Prostate gland (tissue), 2 donors: Measurements from ENCODE around the gene NAA60. TPM values are rescaled to one million over a fixed set of nuclear protein-coding genes. Genes with fewer than 3 reads are reported as not detected.

Source experiments
- DNase-seq: peaks from one replicate; pipeline ENCODE4 v3.0.0-alpha.2; 2019; ENCODE audit warnings: low spot score
- H3K27ac ChIP-seq, 2 donors: fragments of 200-600 bp; sonication (generic); 2 replicates each; pipeline ENCODE4 v1.5.1; 2017 to 2019
- H3K27me3 ChIP-seq: fragments of 200-600 bp; sonication (generic); replicated peaks from 2 replicates; pipeline ENCODE4 v1.5.1; 2019; ENCODE audit not compliant: insufficient read depth
- H3K36me3 ChIP-seq, 2 donors: fragments of 200-600 bp; sonication (generic); 1 replicate in 1 of 2; 2 replicates in 1 of 2; pipeline versions ENCODE4 v1.5.1 to v1.8.1; 2017 to 2019
- H3K4me1 ChIP-seq: fragments of 200-600 bp; sonication (generic); replicated peaks from 2 replicates; pipeline ENCODE4 v1.5.1; 2019
- H3K4me3 ChIP-seq, 2 donors: fragments of 200-600 bp; sonication (generic); 2 replicates each; pipeline ENCODE4 v1.5.1; 2017 to 2019
- H3K9me3 ChIP-seq: fragments of 200-600 bp; sonication (generic); 2 replicates; pipeline ENCODE4 v1.5.1; 2017
- CTCF ChIP-seq, 4 experiments: fragments of 200-600 bp in 2 of 4; fragments of 450-650 bp in 2 of 4; sonication (generic) in 2 of 4; IDR thresholded peaks; 1 replicate in 3 of 4; 2 replicates in 1 of 4; pipeline ENCODE4 v1.5.1; 2016 to 2019; ENCODE audit warnings: antibody characterized with exemption in 4 of 4, mild to moderate bottlenecking in 2 of 4, moderate library complexity in 2 of 4
- POLR2A ChIP-seq: fragments of 450-650 bp; IDR thresholded peaks from one replicate; pipeline ENCODE4 v1.6.1; 2016; ENCODE audit warnings: antibody characterized with exemption, mild to moderate bottlenecking
- POLR2AphosphoS5 ChIP-seq: sonication (generic); formaldehyde crosslinking; IDR thresholded peaks from one replicate; pipeline ENCODE4 v1.6.1; 2017; ENCODE audit warnings: antibody characterized with exemption
- WGBS: methylation state at CpG from one replicate; pipeline ENCODE4 v1.1.5; 2018; 5-methylcytosine and 5-hydroxymethylcytosine counted together
- intact Hi-C: fragments of 100-400 bp; cut with DNase I; formaldehyde crosslinking; loops from one replicate; pipeline ENCODE4 v1.14.2; 2022
- total RNA-seq, 2 donors: library from RNA; depleted of rRNA; stranded (reverse); fragments of >200 nt; gene quantifications; one replicate each; pipeline ENCODE4 v1.1.0, GENCODE V29; 2016

Gene NAA60
- total RNA-seq, 2 donors from 2014 or later: 48.1 to 99.2 TPM

GRCh38 chr16:3481696-3482658 lies 38.5 kb downstream of the NAA60 start:
- 86% methylated on average over 32 of the region's 32 CpGs for WGBS
- Histone ChIP-seq H3K9me3 (no peaks in the 10 kb centered on the region), H3K4me1 (no peaks in the 10 kb centered on the region), H3K27ac (no peak overlapping the region), H3K27me3 (no peaks in the 10 kb centered on the region), H3K4me3 (no peak overlapping the region), H3K36me3 (peaks cover 17 to 22% of the 10 kb centered on the region in 2 donors)
- intact Hi-C loops: no loop called here
- no peak for DNase-seq
- no peak for TF ChIP-seq POLR2AphosphoS5
- TF ChIP-seq POLR2A: no peak
- TF ChIP-seq CTCF (IDR thresholded peaks at IDR 0.05): no peak

GRCh38 chr16:3482659-3483241 lies 39.3 kb downstream of the NAA60 start:
- TF ChIP-seq POLR2A (no peak), POLR2AphosphoS5 (no peak), CTCF (IDR thresholded peaks at IDR 0.05) (no peak)
- Histone ChIP-seq H3K27ac (no peak overlapping the region), H3K36me3 (peaks cover 17 to 22% of the 10 kb centered on the region in 2 donors), H3K4me1 (no peaks in the 10 kb centered on the region), H3K27me3 (no peaks in the 10 kb centered on the region), H3K9me3 (no peaks in the 10 kb centered on the region), H3K4me3 (no peak overlapping the region)
- intact Hi-C loops: no loop called here
- 93% methylated on average over 18 of the region's 18 CpGs for WGBS
- DNase-seq: no peak

- 92% methylated on average over 30 of the region's 30 CpGs for WGBS
- intact Hi-C loops: no loop called here
- no peaks in the 10 kb centered on the region for H3K27me3 ChIP-seq
- no peak overlapping the region for H3K27ac ChIP-seq
- TF ChIP-seq POLR2A (no peak), POLR2AphosphoS5 (no peak), CTCF (IDR thresholded peaks at IDR 0.05) (no peak)
- no peak overlapping the region for H3K4me3 ChIP-seq
- no peaks in the 10 kb centered on the region for H3K4me1 ChIP-seq
- peaks cover 17 to 19% of the 10 kb centered on the region in 2 donors for H3K36me3 ChIP-seq
- H3K9me3 ChIP-seq: no peaks in the 10 kb centered on the region
- DNase-seq: no peak
These were observed 41.0 kb downstream of the NAA60 start for GRCh38 chr16:3484318-3485096.

- no peak for TF ChIP-seq POLR2A
- TF ChIP-seq CTCF (IDR thresholded peaks at IDR 0.05): no peak
- TF ChIP-seq POLR2AphosphoS5: no peak
- intact Hi-C loops: no loop called here
- Histone ChIP-seq H3K36me3 (peaks cover 15 to 17% of the 10 kb centered on the region in 2 donors), H3K27me3 (no peaks in the 10 kb centered on the region), H3K4me3 (no peak overlapping the region), H3K4me1 (no peaks in the 10 kb centered on the region), H3K27ac (no peak overlapping the region), H3K9me3 (no peaks in the 10 kb centered on the region)
- no peak for DNase-seq
- 86% methylated on average over 15 of the region's 15 CpGs for WGBS
These were observed 41.7 kb downstream of the NAA60 start for GRCh38 chr16:3485097-3485745.
